HG02885 (cell line): ENCODE results near the gene MCM6.
"Not testable (repeated sequence)": the region's sequence is repeated elsewhere in the genome, so short reads cannot be mapped to it uniquely, and the experiment has no call there.

Experiments
- ATAC-seq: cut with Tn5 transposase; IDR thresholded peaks from one replicate; pipeline ENCODE4 v1.9.1; 2021; ENCODE audit warnings: mild to moderate bottlenecking; ENCODE audit not compliant: unreplicated experiment, poor library complexity

MCM6 gene

DNA sequence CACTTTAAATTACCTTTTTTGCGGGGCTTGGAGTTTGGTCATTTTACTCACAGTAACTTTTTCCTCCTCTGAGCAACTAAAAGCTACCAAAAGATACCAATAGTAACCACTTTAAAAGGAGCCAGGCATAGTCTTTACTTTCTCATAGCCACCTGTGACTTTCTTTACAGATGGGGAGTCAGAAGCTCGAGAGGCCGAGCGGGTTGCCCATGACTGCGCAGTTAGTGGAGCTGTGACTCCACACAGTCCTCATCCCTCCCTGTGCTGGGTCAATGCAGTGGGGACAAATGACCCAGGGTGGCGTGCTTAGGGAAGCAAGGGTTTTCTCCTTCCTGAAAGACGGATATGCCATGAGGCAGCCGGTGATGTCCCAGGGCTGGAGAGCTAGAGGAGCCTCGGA is 51.1 kb downstream of the MCM6 start:
- ATAC-seq, result no peak

DNA sequence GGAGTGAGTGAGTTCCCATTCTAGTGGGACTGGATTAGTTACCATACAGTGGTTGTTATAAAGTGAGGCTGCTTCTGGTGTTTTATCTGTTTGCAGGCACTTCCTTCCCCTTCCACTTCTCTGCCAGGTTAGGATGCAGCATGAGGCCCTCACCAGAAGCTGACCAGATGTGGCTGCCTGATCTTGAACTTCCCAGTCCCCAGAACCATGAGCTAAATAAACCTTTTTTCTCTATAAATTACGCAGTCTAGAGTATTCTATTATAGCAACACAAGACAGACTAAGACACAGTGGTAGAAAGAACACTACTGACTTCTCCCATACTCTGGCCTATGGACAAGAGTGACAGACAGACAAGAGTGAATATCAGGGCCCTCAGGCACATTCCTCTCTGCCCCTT is 53.4 kb downstream of the MCM6 start:
- ATAC-seq, result no peak

DNA sequence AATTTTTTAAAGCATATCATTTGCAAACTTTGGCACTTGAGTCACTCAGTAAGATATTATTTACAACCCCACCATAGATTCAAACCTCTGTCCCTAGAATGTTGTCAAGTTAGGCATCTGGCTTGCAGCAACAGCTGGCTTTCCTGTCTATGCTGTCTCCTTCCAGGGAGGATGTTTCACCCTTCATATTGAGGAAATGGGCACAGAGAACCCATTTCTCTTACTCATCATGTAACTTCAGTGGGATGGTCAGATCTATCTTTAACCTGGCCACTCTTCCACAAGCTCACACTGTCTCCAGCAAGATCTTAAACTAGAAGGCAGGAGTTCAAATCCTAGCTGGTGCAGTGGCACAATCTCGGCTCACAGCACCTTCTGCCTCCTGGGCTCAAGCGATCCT is 55.1 kb downstream of the MCM6 start:
- ATAC-seq, result no peak

DNA sequence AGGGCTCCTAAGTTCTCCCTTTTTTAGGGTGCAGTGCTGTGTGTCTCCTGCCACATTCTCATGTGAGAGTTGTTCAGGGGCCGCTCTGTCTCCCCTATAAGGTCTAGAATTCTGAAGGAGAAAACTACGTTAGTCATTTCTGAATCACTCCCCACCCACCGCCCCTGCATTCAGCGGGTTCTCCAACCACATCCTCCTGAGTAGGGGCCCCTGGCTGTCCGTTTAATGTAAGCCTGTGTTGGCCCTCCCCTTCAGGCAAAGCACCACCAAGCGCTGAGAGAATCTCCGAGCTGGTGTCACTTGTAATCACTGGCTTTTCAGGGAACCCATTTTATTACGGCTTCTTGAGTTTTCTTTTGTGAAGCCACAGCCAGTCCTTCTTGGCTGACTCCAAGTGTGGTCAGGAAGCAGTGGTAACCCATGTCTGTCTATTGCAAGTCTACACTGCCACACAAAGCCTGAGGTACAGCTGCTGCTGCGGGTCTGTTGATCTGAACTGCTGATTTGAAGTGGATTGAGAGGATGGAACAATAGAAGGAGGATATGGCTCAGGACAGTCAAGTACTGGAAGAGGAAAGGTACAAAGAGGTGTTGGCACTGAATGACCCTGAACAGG is 56.1 kb downstream of the MCM6 start:
- ATAC-seq, result peak; percentile 95

DNA sequence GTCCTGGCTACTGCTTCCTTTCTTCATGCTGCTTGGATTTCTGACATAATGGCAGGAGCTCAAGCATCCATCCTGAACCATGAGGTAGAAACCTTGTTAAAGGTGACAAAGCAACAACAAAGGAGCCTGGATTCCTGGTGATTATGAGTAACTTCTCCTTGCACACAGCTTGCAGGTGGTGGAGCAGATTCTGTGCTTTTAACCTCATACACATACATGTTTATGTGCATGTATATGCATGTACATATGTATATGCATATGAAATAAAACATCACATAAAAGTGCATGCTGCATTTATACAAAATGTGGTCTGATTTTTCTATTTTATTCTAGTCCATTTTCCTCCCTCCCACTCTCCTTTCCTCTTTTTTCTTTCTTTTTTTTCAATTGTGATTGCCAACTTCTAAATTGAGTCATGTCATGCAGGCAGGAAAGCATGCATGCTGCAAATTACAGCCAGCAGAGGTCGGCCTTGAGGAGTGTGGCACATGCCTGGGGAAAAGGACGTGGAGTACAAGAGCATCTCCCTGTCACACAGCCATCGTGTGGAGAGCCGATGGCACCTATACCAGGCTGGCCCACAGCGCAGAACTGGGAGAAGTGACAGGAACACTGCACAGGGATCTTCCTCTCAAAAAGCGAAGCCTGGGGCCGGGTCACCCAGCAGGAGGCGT is 57.2 kb downstream of the MCM6 start:
- ATAC-seq, result no peak

DNA sequence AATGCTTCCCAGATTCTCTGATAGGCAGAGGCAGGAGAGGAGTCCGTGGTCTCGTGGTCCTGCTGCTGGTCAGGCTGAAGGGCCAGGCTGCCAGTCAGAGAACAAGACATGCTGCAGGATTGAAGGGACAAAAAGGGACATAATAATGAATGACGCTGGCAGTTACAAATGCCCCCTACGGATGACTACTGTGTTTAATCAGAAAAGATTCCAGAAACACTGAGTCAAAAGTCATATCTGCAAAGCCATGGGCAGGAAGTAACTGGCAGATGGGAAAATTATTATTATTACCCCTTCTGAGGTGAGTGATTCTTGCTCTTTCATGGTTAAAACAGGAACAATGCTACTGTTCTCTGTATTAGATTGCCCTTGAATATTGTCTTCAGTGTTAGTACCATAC is 58.3 kb downstream of the MCM6 start:
- ATAC-seq, result no peak

DNA sequence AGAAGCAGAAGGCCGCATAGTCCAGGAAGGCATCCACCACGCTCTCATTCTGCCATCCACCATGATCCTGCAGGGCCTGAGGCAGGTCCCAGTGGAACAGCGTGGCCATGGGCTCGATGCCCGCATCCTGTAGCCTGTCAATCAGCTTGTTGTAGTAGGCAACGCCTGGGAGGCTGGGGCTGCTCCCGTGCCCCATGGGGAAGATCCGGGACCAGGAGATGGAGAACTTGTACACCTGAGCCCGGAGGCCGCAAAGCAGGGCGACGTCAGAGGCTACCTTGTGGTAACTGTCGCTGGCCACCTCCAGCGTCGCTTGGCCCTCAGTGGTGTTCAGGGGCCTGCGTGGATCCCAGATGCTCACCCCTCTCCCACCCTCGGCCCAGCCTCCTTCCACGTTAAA is 58.8 kb downstream of the MCM6 start:
- ATAC-seq, result no peak

DNA sequence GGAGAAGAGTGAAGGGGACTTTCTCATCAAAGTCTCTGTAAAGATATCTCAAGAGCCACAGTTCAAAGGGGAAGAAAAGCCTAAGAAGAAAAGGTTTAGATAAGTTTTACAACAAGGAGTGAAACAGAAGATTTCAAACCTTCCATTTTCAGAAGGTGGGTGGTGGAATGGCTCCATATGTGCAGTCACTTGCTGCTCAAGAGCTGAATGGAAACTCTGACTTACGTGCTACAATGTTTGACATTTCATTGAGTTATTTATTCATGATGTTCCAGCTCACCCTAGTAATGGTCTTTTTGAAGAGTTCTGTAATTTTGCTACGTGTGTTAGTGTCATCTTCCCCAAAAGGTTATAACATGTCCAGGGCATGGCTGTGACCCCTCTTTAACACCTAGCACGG is 61.0 kb downstream of the MCM6 start:
- no peak for ATAC-seq

GRCh38 chr2:135812907-135813511 is 63.2 kb downstream of the MCM6 start:
- ATAC-seq, result no peak

DNA sequence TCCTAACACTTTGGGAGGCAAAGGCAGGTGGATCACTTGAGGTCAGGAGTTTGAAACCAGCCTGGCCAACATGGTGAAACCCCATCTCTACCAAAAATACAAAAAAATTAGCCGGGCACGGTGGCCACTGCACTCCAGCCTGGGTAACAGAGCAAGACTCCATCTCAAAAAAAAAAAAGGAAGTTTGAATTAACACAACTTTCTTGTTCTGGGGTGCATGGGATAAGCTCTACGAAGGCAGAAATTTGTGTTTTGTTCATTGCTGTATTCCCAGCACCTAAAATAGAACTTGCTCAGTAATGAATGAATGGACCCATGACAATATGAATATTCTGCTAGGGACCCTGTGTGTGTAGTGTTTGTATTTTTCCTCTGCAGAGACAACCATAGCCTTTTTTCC is 68.4 kb downstream of the MCM6 start:
- ATAC-seq, result not testable (repeated sequence)

- no peak for ATAC-seq
Observed at GRCh38 chr2:135803278-135803677, 73.0 kb downstream of the MCM6 start.

DNA sequence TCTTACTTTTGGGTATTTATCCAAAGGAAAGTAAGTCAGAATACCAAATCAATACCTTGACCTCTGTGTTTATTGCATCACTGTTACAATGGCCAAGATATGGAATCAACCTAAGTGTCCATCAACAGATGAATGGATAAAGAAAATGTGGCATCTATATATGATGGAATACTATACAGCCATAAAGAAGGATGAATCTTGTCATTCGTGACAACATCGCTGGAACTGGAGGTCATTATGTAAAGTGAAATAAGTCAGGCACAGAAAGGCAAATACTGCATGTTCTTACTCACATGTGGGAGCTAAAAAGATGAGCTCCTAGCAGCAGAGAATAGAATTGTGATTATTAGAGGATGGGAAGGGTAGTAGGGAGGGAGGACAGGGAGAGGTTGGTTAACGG is 73.9 kb downstream of the MCM6 start:
- no peak for ATAC-seq

DNA sequence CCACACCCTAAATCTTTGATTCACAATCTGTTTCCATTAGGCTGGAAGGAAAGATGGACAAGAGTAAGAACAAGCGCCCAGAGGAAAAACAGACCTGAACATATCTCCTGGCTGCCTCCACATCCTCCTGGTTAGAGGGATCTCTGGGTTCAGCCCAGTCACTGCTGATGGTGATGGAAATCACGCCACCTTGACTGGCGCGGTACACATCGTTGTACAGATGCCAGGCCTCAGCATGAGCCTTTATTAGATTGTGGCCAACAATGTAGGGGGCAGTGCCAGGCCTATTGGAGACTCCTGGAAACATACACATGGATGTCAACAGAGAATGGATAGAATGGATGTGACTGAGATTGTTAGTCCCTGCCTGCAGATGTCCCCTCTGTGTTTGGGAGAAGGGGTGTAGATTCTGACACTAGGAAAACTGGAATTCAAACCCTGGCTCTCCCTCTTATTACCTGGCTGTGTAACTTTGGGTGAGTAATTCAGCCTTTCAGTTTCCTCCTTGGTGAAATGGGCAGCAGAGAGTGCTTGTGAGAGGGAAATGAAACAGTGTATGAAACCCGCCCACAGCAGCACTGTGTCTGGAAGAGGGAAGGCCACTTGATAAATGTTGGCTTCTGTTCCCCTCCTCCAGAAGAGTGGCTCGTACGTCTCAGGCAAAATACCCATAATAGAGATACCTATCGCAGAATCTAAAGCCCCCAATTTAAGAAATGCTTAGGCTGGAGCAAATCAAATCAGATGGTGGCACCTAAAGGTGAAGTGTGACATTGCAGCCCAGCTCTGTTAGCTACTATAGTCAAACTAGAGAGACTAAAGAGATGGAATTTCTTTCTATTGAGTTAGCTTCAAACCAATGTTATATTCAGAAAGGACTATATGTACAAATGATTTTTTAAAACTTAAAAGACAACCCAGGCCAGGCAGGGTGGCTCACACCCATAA is 75.5 kb downstream of the MCM6 start:
- ATAC-seq, result no peak

GRCh38 chr2:135799738-135800137 is 76.5 kb downstream of the MCM6 start:
- ATAC-seq, result no peak

GRCh38 chr2:135798762-135799161 is 77.5 kb downstream of the MCM6 start:
- ATAC-seq, result no peak

GRCh38 chr2:135798275-135798705 is 78.0 kb downstream of the MCM6 start:
- no peak for ATAC-seq

- peak; percentile 85 for ATAC-seq
Observed at GRCh38 chr2:135797497-135798274, 78.6 kb downstream of the MCM6 start.

GRCh38 chr2:135796606-135797005 is 79.6 kb downstream of the MCM6 start:
- no peak for ATAC-seq

DNA sequence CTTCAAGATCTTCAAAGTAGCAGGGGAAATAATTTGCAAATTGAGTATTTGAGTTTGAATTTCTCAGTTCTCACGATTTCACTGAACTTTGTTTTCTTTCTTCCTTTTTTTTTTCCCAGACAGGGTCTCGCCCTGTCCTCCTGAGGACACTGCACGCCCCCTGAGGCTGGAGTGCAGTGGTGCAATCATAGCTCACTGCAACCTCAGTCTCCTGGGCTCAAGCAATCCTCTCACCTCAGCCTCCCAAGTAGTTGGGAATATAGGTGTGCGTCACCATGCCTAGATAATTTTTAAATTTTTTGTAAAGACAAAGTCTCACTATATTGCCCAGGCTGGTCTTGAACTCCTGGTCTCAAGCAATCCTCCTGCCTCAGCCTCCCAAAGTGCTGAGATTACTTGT is 80.6 kb downstream of the MCM6 start:
- not testable (repeated sequence) for ATAC-seq
